HL-60 (cell line): Measurements from ENCODE around the gene MTFR1L.
A peak's percentile ranks its signal among the peaks of the same experiment; 100 is the strongest.

ENCODE experiments used
- DNase-seq, 2 experiments: peaks; one replicate each; pipeline ENCODE4 v3.0.0-alpha.2; 2010 to 2020; ENCODE audit warnings: low read depth in 1 of 2, low spot score in 1 of 2
- H3K27ac ChIP-seq: fragments of 250-450 bp; sonication (Bioruptor Pico); replicated peaks from 2 replicates; pipeline ENCODE4 v1.5.1; 2020; ENCODE audit warnings: mild to moderate bottlenecking, moderate library complexity
- H3K27me3 ChIP-seq: fragments of 250-450 bp; sonication (Bioruptor Pico); 2 replicates; pipeline ENCODE4 v1.5.1; 2021; ENCODE audit warnings: mild to moderate bottlenecking, moderate library complexity; ENCODE audit not compliant: insufficient read depth, poor library complexity, severe bottlenecking
- H3K4me3 ChIP-seq: replicated peaks from 2 replicates; pipeline ENCODE4 v1.5.1; 2011; ENCODE audit warnings: mild to moderate bottlenecking, control low read depth, low read length; ENCODE audit not compliant: insufficient read depth
- GABPA ChIP-seq: IDR thresholded peaks from 2 replicates; pipeline ENCODE4 v1.6.1; 2012; ENCODE audit warnings: low read depth
- POLR2AphosphoS5 ChIP-seq: IDR thresholded peaks from 2 replicates; pipeline ENCODE4 v1.6.1; 2012; ENCODE audit warnings: low read depth
- REST ChIP-seq: IDR thresholded peaks from 2 replicates; pipeline ENCODE4 v1.6.1; 2012; ENCODE audit warnings: low read depth; ENCODE audit not compliant: insufficient replicate concordance
- SPI1 ChIP-seq: IDR thresholded peaks from 2 replicates; pipeline ENCODE4 v1.6.1; 2012; ENCODE audit warnings: low read depth, mild to moderate bottlenecking, borderline replicate concordance
- TF ChIP-seq, protein P1 (sequence below): IDR thresholded peaks from one replicate; pipeline ENCODE4 v1.5.1; 2011; ENCODE audit warnings: low read length, control low read depth, inconsistent platforms; ENCODE audit not compliant: insufficient read depth

MTFR1L gene

GRCh38 chr1:25870614-25871013 is 50.9 kb downstream of the MTFR1L start:
- Histone ChIP-seq H3K4me3 (no peak overlapping the region), H3K27ac (no peak overlapping the region), H3K27me3 (no peaks in the 10 kb centered on the region)
- TF ChIP-seq SPI1 = no peak
- no peak for TF ChIP-seq REST
- TF ChIP-seq POLR2AphosphoS5 = no peak
- TF ChIP-seq GABPA = no peak
- TF ChIP-seq, protein P1, sequence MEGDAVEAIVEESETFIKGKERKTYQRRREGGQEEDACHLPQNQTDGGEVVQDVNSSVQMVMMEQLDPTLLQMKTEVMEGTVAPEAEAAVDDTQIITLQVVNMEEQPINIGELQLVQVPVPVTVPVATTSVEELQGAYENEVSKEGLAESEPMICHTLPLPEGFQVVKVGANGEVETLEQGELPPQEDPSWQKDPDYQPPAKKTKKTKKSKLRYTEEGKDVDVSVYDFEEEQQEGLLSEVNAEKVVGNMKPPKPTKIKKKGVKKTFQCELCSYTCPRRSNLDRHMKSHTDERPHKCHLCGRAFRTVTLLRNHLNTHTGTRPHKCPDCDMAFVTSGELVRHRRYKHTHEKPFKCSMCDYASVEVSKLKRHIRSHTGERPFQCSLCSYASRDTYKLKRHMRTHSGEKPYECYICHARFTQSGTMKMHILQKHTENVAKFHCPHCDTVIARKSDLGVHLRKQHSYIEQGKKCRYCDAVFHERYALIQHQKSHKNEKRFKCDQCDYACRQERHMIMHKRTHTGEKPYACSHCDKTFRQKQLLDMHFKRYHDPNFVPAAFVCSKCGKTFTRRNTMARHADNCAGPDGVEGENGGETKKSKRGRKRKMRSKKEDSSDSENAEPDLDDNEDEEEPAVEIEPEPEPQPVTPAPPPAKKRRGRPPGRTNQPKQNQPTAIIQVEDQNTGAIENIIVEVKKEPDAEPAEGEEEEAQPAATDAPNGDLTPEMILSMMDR = no peak
- DNase-seq = no peak

- Histone ChIP-seq H3K27ac (no peak overlapping the region), H3K27me3 (no peaks in the 10 kb centered on the region), H3K4me3 (no peak overlapping the region)
- TF ChIP-seq POLR2AphosphoS5 = no peak
- TF ChIP-seq, protein P1 = no peak
- TF ChIP-seq SPI1 = peak; percentile 9; the same call in 1 of the 2 replicates
- DNase-seq = peak in 1 of 2 experiments; percentile 17
Observed at GRCh38 chr1:25871086-25871703, 51.4 kb downstream of the MTFR1L start.

DNA sequence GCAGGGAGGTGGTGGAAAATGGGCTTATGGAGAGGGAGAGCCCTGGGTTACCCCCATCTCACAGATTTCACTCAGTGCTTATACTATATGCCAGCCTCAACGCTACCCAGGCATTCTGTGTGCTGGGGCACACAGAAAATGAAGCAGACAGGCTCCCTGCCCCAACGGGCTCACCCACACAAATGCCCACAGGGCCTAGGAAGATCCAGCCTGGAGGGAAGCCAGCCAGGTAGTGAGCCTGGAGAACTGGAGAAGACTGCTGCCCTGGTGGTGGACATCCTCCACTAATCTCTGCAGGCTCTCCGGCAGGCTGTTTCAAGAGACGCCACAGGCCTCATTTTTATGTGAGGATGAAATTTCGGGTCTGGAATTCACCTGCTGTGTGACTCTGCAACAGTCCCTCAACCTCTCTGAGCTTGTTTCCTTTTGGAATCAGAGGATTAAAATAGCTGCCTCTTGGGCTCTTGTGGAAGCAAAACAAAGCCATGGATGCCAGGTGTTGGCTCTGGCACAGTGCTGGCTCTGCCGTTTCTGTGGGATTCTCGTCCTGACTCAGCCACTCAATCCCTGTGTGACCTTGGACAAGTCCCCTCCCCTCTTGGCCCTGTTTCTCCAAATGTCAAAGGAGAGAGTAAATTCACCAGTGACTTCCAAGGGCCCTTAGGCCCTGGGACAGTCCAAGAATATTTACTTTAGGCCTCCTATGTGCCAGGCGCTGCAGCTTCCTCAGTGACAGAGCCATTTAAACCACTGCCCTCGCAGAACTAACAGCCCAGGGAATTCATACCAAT is 52.1 kb downstream of the MTFR1L start:
- Histone ChIP-seq H3K27me3 (no peaks in the 10 kb centered on the region), H3K4me3 (no peak overlapping the region), H3K27ac (no peak overlapping the region)
- no peak for DNase-seq
- TF ChIP-seq, protein P1 = no peak
- no peak for TF ChIP-seq POLR2AphosphoS5
- TF ChIP-seq GABPA = no peak
- TF ChIP-seq REST = no peak
- no peak for TF ChIP-seq SPI1
